ENCODE data around the gene SMTNL2.

DNA sequence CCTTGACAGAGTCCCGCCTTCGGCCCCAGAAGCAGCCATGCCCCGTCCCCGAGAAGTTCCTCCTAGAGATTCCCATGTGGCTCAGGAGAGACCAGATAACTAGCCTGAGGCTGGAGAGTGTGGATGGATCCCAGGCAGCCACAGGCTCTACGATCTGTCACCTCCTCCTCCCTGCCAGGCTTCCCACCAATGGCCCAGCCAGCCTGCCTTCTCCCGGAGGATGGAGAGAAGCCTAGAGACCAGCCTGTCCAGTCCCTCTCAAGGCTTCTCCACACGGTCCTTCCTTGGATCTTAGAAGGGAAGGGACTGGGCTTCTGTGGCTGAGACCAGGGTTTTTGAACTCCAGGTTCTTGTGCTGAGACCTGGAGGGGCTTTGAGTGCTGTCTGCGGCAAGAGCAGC, 1.6 kb upstream of the SMTNL2 start:
- TF ChIP-seq POLR2AphosphoS5 (IDR thresholded peaks at IDR 0.05; ENCODE audit: low read depth, low read length): no peak
- no peak for TF ChIP-seq POLR2A (IDR thresholded peaks at IDR 0.05; ENCODE audit: low read depth, low read length)

All from GM12892 (cell line).